Hepatocyte (in vitro differentiated cells): ENCODE data around the gene CABLES2. TPM values are rescaled to one million over a fixed set of nuclear protein-coding genes. Genes with fewer than 3 reads are reported as not detected.

Experiments
- DNase-seq: peaks from one replicate; pipeline ENCODE4 v3.0.0-alpha.2; 2016; ENCODE audit warnings: low spot score
- H2AFZ ChIP-seq: fragments of 200-600 bp; sonication (generic); 2 replicates; pipeline ENCODE4 v1.6.0; 2016; ENCODE audit warnings: antibody characterized with exemption, mild to moderate bottlenecking
- H3K27ac ChIP-seq: fragments of 200-600 bp; sonication (generic); 2 replicates; pipeline ENCODE4 v1.5.1; 2016; ENCODE audit warnings: mild to moderate bottlenecking
- H3K27me3 ChIP-seq: fragments of 200-600 bp; sonication (generic); 2 replicates; pipeline ENCODE4 v1.6.1; 2016
- H3K36me3 ChIP-seq: fragments of 200-600 bp; sonication (generic); replicated peaks from 2 replicates; pipeline ENCODE4 v1.5.1; 2016; ENCODE audit warnings: low read depth; ENCODE audit not compliant: insufficient read depth
- H3K4me1 ChIP-seq: fragments of 200-600 bp; sonication (generic); 2 replicates; pipeline ENCODE4 v1.5.1; 2016; ENCODE audit warnings: mild to moderate bottlenecking, moderate library complexity; ENCODE audit not compliant: insufficient read depth
- H3K4me2 ChIP-seq: fragments of 200-600 bp; sonication (generic); 2 replicates; pipeline ENCODE4 v1.6.0; 2016
- H3K4me3 ChIP-seq: fragments of 200-600 bp; sonication (generic); 2 replicates; pipeline ENCODE4 v1.5.1; 2016; ENCODE audit warnings: mild to moderate bottlenecking
- H3K79me2 ChIP-seq: fragments of 200-600 bp; sonication (generic); 2 replicates; pipeline ENCODE4 v1.6.0; 2017; ENCODE audit warnings: mild to moderate bottlenecking
- H3K9me2 ChIP-seq: fragments of 200-600 bp; sonication (generic); replicated peaks from 2 replicates; pipeline ENCODE4 v1.6.0; 2017; ENCODE audit warnings: mild to moderate bottlenecking; ENCODE audit not compliant: insufficient read depth
- H3K9me3 ChIP-seq: fragments of 200-600 bp; sonication (generic); 2 replicates; pipeline ENCODE4 v1.5.1; 2016; ENCODE audit warnings: low read depth, mild to moderate bottlenecking
- H4K20me1 ChIP-seq: fragments of 200-600 bp; sonication (generic); 2 replicates; pipeline ENCODE4 v1.6.0; 2016; ENCODE audit warnings: mild to moderate bottlenecking; ENCODE audit not compliant: insufficient read depth, poor library complexity, severe bottlenecking
- EZH2 ChIP-seq: fragments of 200-600 bp; sonication (generic); IDR thresholded peaks from 2 replicates; pipeline ENCODE4 v1.6.1; 2016; ENCODE audit warnings: antibody characterized with exemption, mild to moderate bottlenecking, borderline replicate concordance
- EZH2phosphoT487 ChIP-seq: fragments of 200-600 bp; sonication (generic); IDR thresholded peaks from one replicate; pipeline ENCODE4 v1.6.1; 2018; ENCODE audit warnings: antibody characterized with exemption, mild to moderate bottlenecking, low read depth, moderate library complexity; ENCODE audit not compliant: unreplicated experiment, severe bottlenecking
- WGBS: methylation state at CpG from one replicate; pipeline ENCODE4 v1.1.6; 2016; ENCODE audit warnings: low lambda C conversion rate; ENCODE audit errors: missing lambda C conversion rate; 5-methylcytosine and 5-hydroxymethylcytosine counted together
- polyA plus RNA-seq: library from polyadenylated mRNA; unstranded; fragments of >200 nt; fragmentation: Nextera tagmentation; extraction: Ambion mirVana; gene quantifications from 2 replicates; pipeline ENCODE4 v1.2.1, GENCODE V29; 2016
- total RNA-seq: library from RNA; depleted of rRNA; stranded (reverse); fragments of >200 nt; gene quantifications from 2 replicates; pipeline ENCODE4 v1.2.3, GENCODE V29; 2014
- TF ChIP-seq, protein P1 (sequence below): fragments of 200-600 bp; sonication (generic); IDR thresholded peaks from 2 replicates; pipeline ENCODE4 v1.5.1; 2016; ENCODE audit warnings: antibody characterized with exemption, mild to moderate bottlenecking; ENCODE audit not compliant: poor library complexity

CABLES2 gene
- total and polyA plus RNA-seq, 2 experiments from 2014 or later, result 8.6 to 19.1 TPM

GRCh38 chr20:62359043-62359490 lies 48.0 kb downstream of the CABLES2 start:
- H2AFZ ChIP-seq, result no peak overlapping the region
- H3K4me2 ChIP-seq, result peak overlapping the region; percentile 20
- no peaks in the 10 kb centered on the region for H3K9me3 ChIP-seq
- H3K27ac ChIP-seq, result peak overlapping the region; percentile 65
- H3K27me3 ChIP-seq, result no peaks in the 10 kb centered on the region
- H3K4me3 ChIP-seq, result no peak overlapping the region
- WGBS, result 73% methylated on average over 12 of the region's 16 CpGs
- peaks cover 88% of the 10 kb centered on the region for H3K4me1 ChIP-seq
- no peaks in the 10 kb centered on the region for H3K9me2 ChIP-seq
- no peaks in the 10 kb centered on the region for H3K36me3 ChIP-seq
- TF ChIP-seq EZH2, result no peak
- no peak for TF ChIP-seq EZH2phosphoT487
- TF ChIP-seq, protein P1, sequence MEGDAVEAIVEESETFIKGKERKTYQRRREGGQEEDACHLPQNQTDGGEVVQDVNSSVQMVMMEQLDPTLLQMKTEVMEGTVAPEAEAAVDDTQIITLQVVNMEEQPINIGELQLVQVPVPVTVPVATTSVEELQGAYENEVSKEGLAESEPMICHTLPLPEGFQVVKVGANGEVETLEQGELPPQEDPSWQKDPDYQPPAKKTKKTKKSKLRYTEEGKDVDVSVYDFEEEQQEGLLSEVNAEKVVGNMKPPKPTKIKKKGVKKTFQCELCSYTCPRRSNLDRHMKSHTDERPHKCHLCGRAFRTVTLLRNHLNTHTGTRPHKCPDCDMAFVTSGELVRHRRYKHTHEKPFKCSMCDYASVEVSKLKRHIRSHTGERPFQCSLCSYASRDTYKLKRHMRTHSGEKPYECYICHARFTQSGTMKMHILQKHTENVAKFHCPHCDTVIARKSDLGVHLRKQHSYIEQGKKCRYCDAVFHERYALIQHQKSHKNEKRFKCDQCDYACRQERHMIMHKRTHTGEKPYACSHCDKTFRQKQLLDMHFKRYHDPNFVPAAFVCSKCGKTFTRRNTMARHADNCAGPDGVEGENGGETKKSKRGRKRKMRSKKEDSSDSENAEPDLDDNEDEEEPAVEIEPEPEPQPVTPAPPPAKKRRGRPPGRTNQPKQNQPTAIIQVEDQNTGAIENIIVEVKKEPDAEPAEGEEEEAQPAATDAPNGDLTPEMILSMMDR, result no peak
- peaks cover 92% of the 10 kb centered on the region for H3K79me2 ChIP-seq
- H4K20me1 ChIP-seq, result peaks cover 20% of the 10 kb centered on the region
- peak; percentile 67 for DNase-seq

GRCh38 chr20:62358171-62359042 lies 48.7 kb downstream of the CABLES2 start:
- H3K9me2 ChIP-seq, result no peaks in the 10 kb centered on the region
- H3K79me2 ChIP-seq, result peaks cover 92% of the 10 kb centered on the region
- H2AFZ ChIP-seq, result no peak overlapping the region
- peaks cover 15% of the 10 kb centered on the region for H4K20me1 ChIP-seq
- H3K27ac ChIP-seq, result peak overlapping the region; percentile 65
- H3K4me1 ChIP-seq, result peaks cover 88% of the 10 kb centered on the region
- no peak overlapping the region for H3K4me3 ChIP-seq
- peak overlapping the region; percentile 20 for H3K4me2 ChIP-seq
- TF ChIP-seq EZH2, result no peak
- no peak for TF ChIP-seq EZH2phosphoT487
- TF ChIP-seq, protein P1, result no peak
- H3K36me3 ChIP-seq, result no peaks in the 10 kb centered on the region
- no peaks in the 10 kb centered on the region for H3K9me3 ChIP-seq
- peak; percentile 27 for DNase-seq
- WGBS, result 90% methylated on average over 23 of the region's 24 CpGs
- H3K27me3 ChIP-seq, result no peaks in the 10 kb centered on the region

GRCh38 chr20:62357681-62358080 lies 49.4 kb downstream of the CABLES2 start:
- H3K9me2 ChIP-seq, result no peaks in the 10 kb centered on the region
- no peak for TF ChIP-seq EZH2phosphoT487
- TF ChIP-seq, protein P1, result no peak
- TF ChIP-seq EZH2, result no peak
- peaks cover 12% of the 10 kb centered on the region for H4K20me1 ChIP-seq
- no peaks in the 10 kb centered on the region for H3K36me3 ChIP-seq
- WGBS, result 79% methylated on average over 7 of the region's 7 CpGs
- no peak overlapping the region for H3K27ac ChIP-seq
- no peaks in the 10 kb centered on the region for H3K9me3 ChIP-seq
- H3K4me2 ChIP-seq, result no peak overlapping the region
- no peak overlapping the region for H3K4me3 ChIP-seq
- H3K27me3 ChIP-seq, result no peaks in the 10 kb centered on the region
- no peak overlapping the region for H2AFZ ChIP-seq
- H3K4me1 ChIP-seq, result peaks cover 84% of the 10 kb centered on the region
- H3K79me2 ChIP-seq, result peaks cover 92% of the 10 kb centered on the region
- DNase-seq, result no peak
